Measurements from ENCODE around the gene FHAD1. TPM values are rescaled to one million over a fixed set of nuclear protein-coding genes. Genes with fewer than 3 reads are reported as not detected.

Gene FHAD1
- total and polyA plus RNA-seq, 9 of the 15 experiments (the other 6 are each of a cell fraction or from before 2014, with no cell fraction given): 0.32 to 2.1 (median 1.5) TPM; not detected in 1

DNA sequence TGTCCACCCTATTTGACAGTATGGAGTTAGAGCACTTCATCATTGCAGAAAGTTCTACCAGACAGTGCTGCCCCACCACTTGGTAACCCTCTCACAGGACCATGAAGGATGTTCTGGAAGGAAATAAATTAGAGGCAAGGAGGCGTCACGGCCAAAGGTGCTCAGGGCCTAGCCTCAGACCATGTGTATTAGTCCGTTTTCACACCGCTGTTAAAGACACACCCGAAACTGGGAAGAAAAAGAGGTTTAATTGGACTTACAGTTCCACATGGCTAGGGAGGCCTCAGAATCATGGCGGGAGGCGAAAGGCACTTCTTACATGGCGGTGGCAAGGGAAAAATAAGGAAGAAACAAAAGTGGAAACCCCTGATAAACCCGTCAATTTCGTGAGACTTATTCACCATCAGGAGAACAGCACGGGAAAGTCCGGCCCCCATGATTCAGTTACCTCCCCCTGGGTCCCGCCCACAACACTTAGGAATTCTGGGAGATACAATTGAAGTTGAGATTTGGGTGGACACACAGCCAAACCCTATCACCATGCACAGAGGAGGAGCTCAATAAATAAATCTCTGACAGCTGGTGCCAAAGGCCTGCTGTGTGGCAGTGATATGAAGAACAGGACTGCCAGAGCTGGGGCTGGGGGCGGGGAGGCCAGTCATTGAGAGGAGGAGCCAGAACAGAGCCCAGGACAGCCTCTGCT lies 75.8 kb downstream of the FHAD1 start (continued):
- TF ChIP-seq CCNT2 (IDR thresholded peaks at IDR 0.05; ENCODE audit: borderline replicate concordance, extremely low read depth, insufficient read length, low read depth, low read length) (no peak), ZNF232 (CRISPR knock-in tag; IDR thresholded peaks at IDR 0.05) (no peak), L3MBTL2 (IDR thresholded peaks at IDR 0.05) (peak; percentile 88), RBFOX2 (IDR thresholded peaks at IDR 0.05; ENCODE audit: low read depth, low read length) (no peak), ARID1B (IDR thresholded peaks at IDR 0.05) (peak; percentile 85), RCOR1 (IDR thresholded peaks at IDR 0.05; ENCODE audit: borderline replicate concordance in 1 of 2, low read depth in 2 of 2, low read length in 2 of 2) (peak; percentile 82 to 94), BRF1 (IDR thresholded peaks at IDR 0.05; ENCODE audit: borderline replicate concordance, extremely low read depth, insufficient read length) (no peak), NUFIP1 (IDR thresholded peaks at IDR 0.05; ENCODE audit: partially characterized antibody) (no peak), DPF2 (IDR thresholded peaks at IDR 0.05) (peak; percentile 70), PHB2 (IDR thresholded peaks at IDR 0.05; ENCODE audit: low read depth) (peak; percentile 28; the same call in 1 of the 2 replicates), LEF1 (IDR thresholded peaks at IDR 0.05) (0 out of 2 replicates have a peak, but pooled peaks have one; percentile 18), ZNF696 (CRISPR knock-in tag; conservative IDR thresholded peaks at IDR 0.05) (no peak), FOXA1 (IDR thresholded peaks at IDR 0.05; ENCODE audit: borderline replicate concordance) (no peak), POLR2H (tag; IDR thresholded peaks at IDR 0.05; ENCODE audit: low read depth) (no peak), NR2C2 (CRISPR knock-in tag; IDR thresholded peaks at IDR 0.05) (no peak), NR2C2 (tag; IDR thresholded peaks at IDR 0.05) (no peak), ZNF23 (CRISPR knock-in tag; IDR thresholded peaks at IDR 0.05) (no peak), NONO (IDR thresholded peaks at IDR 0.05; ENCODE audit: low read depth in 2 of 2, low read length in 1 of 2) (no peak), CXXC5 (CRISPR knock-in tag; IDR thresholded peaks at IDR 0.05) (peak; percentile 23; the same call in 1 of the 2 replicates), ZNF766 (CRISPR knock-in tag; conservative IDR thresholded peaks at IDR 0.05) (peak; percentile 88), TAF15 (IDR thresholded peaks at IDR 0.05; ENCODE audit: low read depth, low read length) (no peak)
- TF ChIP-seq, protein P1, sequence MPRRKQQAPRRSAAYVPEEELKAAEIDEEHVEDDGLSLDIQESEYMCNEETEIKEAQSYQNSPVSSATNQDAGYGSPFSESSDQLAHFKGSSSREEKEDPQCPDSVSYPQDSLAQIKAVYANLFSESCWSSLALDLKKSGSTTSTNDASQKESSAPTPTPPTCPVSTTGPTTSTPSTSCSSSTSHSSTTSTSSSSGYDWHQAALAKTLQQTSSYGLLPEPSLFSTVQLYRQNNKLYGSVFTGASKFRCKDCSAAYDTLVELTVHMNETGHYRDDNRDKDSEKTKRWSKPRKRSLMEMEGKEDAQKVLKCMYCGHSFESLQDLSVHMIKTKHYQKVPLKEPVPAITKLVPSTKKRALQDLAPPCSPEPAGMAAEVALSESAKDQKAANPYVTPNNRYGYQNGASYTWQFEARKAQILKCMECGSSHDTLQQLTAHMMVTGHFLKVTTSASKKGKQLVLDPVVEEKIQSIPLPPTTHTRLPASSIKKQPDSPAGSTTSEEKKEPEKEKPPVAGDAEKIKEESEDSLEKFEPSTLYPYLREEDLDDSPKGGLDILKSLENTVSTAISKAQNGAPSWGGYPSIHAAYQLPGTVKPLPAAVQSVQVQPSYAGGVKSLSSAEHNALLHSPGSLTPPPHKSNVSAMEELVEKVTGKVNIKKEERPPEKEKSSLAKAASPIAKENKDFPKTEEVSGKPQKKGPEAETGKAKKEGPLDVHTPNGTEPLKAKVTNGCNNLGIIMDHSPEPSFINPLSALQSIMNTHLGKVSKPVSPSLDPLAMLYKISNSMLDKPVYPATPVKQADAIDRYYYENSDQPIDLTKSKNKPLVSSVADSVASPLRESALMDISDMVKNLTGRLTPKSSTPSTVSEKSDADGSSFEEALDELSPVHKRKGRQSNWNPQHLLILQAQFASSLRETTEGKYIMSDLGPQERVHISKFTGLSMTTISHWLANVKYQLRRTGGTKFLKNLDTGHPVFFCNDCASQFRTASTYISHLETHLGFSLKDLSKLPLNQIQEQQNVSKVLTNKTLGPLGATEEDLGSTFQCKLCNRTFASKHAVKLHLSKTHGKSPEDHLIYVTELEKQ (CRISPR knock-in tag; IDR thresholded peaks at IDR 0.05): no peak
- TF ChIP-seq, protein P2, sequence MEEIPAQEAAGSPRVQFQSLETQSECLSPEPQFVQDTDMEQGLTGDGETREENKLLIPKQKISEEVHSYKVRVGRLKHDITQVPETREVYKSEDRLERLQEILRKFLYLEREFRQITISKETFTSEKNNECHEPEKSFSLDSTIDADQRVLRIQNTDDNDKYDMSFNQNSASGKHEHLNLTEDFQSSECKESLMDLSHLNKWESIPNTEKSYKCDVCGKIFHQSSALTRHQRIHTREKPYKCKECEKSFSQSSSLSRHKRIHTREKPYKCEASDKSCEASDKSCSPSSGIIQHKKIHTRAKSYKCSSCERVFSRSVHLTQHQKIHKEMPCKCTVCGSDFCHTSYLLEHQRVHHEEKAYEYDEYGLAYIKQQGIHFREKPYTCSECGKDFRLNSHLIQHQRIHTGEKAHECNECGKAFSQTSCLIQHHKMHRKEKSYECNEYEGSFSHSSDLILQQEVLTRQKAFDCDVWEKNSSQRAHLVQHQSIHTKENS (CRISPR knock-in tag; IDR thresholded peaks at IDR 0.05): no peak
- TF ChIP-seq, protein P3, sequence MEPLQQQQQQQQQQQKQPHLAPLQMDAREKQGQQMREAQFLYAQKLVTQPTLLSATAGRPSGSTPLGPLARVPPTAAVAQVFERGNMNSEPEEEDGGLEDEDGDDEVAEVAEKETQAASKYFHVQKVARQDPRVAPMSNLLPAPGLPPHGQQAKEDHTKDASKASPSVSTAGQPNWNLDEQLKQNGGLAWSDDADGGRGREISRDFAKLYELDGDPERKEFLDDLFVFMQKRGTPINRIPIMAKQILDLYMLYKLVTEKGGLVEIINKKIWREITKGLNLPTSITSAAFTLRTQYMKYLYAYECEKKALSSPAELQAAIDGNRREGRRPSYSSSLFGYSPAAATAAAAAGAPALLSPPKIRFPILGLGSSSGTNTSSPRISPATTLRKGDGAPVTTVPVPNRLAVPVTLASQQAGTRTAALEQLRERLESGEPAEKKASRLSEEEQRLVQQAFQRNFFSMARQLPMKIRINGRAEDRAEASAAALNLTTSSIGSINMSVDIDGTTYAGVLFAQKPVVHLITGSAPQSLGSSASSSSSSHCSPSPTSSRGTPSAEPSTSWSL (CRISPR knock-in tag; IDR thresholded peaks at IDR 0.05; ENCODE audit: borderline replicate concordance): no peak

Data from K562 (cell line).